ENCODE measurements around the gene MED29. TPM values are rescaled to one million over a fixed set of nuclear protein-coding genes. Genes with fewer than 3 reads are reported as not detected.

The MED29 gene
- total and polyA plus RNA-seq, 2 donors (not counting 1 experiment from before 2014, with no cell fraction given) = 33.0 to 47.5 TPM

GRCh38 chr19:39402346-39403300 is 11.4 kb downstream of the MED29 start:
- Mint-ChIP-seq H3K4me3 (peak overlapping the region; percentile 94), H3K4me1 (peaks cover 73% of the 10 kb centered on the region), H3K27ac (peak overlapping the region; percentile 96), H3K27me3 (no peaks in the 10 kb centered on the region), H3K9me3 (ENCODE audit: insufficient read depth) (no peaks in the 10 kb centered on the region)
- Histone ChIP-seq H3K9ac (ENCODE audit: low read length) (peak overlapping the region; percentile 98), H3K9me3 (ENCODE audit: control extremely low read depth in 1 of 3, control insufficient read depth in 2 of 3, insufficient read depth in 1 of 3, low read length in 2 of 3) (peaks cover 0 to 17% (median 0%) of the 10 kb centered on the region in 3 donors), H2AFZ (ENCODE audit: insufficient read depth, low read depth, low read length, poor library complexity, severe bottlenecking) (no peak overlapping the region), H3K79me2 (ENCODE audit: control insufficient read depth, insufficient read depth, low read length) (peaks cover 66% of the 10 kb centered on the region), H3K4me2 (replicated peaks; ENCODE audit: low read depth, low read length, poor library complexity, severe bottlenecking) (peak overlapping the region; percentile 100), H3K4me1 (ENCODE audit: control insufficient read depth in 2 of 2, insufficient read depth in 2 of 2, low read length in 2 of 2) (peaks cover 69 to 84% of the 10 kb centered on the region in 2 donors), H3K27ac (ENCODE audit: low read length in 2 of 2) (peak overlapping the region; percentile 100), H3K36me3 (replicated peaks in 1 of 2; ENCODE audit: control extremely low read depth in 1 of 2, control insufficient read depth in 1 of 2, extremely low read depth in 1 of 2, insufficient read depth in 2 of 2, low read length in 1 of 2) (peaks cover 0 to 8% of the 10 kb centered on the region in 2 experiments), H4K20me1 (ENCODE audit: control insufficient read depth, insufficient read depth, low read length, poor library complexity, severe bottlenecking) (peaks cover 10% of the 10 kb centered on the region), H3K27me3 (replicated peaks in 1 of 4; ENCODE audit: control extremely low read depth in 1 of 4, control insufficient read depth in 3 of 4, insufficient read depth in 4 of 4, low read length in 3 of 4) (no peaks in the 10 kb centered on the region), H3K4me3 (ENCODE audit: control extremely low read depth in 1 of 5, extremely low read depth in 1 of 5, insufficient read depth in 1 of 5, low read depth in 2 of 5, low read length in 4 of 5) (peak overlapping the region in 4 of 5 experiments; percentile 63 to 91 (median 77))
- ChIA-PET POLR2A (interaction anchor here (0.6 to 8.8 kb wide), 11 partner anchors 9 to 1194 kb away, joined by 3 to 74 read pairs (median 5); partner anchors contain the start of genes MED29, PAF1, PLEKHG2 and RPS16), CTCF (interaction anchor here (0.9 to 8.9 kb wide), 8 partner anchors 9 to 131 kb away, joined by 3 to 260 read pairs (median 6); partner anchors contain the start of genes EID2B, MED29, PAF1 and PLEKHG2)
- ATAC-seq (ENCODE audit: low read depth) (peak; percentile 13), DNase-seq (peak; percentile 92)
- TF ChIP-seq EZH2 (IDR thresholded peaks at IDR 0.05; ENCODE audit: borderline replicate concordance, insufficient read depth, low read depth, low read length, poor library complexity, severe bottlenecking) (no peak), CTCF (IDR thresholded peaks at IDR 0.05) (no peak)
- intact Hi-C loops (cut with micrococcal nuclease) = loop anchor here (10.0 kb wide), 1 partner anchor 538 kb away; no protein-coding TSS in a partner anchor
- 3% methylated on average over 57 of the region's 59 CpGs for WGBS (ENCODE audit: insufficient coverage)

All from B cell (primary cell).